ENCODE data around the gene ZNF362.
"Not testable (repeated sequence)": the region's sequence is repeated elsewhere in the genome, so short reads cannot be mapped to it uniquely, and the experiment has no call there.

ZNF362 gene

DNA sequence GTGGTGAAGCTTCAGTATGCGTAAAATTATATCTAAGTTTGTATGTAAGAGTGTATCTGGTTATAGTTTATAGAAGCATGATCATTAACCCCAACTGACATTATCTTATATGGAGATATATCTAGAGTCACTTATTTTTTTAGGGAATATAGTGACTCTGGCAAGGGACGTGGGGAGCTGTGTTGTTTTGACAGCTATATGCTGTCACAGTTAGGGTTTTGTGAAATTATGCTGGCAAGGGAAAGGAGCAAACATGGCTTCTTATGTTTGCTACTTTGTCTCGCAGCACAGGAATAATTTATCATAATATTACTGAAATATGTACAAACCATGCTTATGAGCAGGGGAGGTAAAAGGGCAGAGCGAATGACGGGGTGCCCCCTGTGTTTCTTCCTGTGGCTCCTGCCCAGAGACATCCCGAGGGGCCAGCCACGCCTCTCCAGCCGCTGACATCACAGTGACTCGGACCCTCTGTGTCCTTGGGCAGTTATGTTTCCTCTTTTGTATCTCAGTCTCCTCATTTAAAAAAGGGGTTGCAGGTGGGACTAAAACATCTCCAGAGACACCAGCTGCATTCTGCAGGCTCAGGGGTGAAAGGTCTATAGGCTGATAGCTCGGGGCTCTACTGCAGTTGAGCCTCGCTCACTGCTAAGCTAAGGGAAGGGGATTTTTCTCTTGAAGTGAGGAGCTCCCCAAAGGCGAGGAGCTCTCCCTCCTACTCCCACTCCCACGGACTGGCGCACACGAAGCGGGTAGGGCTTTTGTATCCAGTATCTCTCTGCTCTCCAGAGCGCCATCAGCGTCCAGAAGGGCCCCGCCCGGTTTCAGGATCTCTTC lies 49.7 kb downstream of the ZNF362 start:
- H3F3A ChIP-seq (ENCODE audit: control insufficient read depth, insufficient read depth): no peaks in the 10 kb centered on the region
- no peak overlapping the region for H3K4me3 ChIP-seq (ENCODE audit: low read length)
- no peaks in the 10 kb centered on the region for H3K79me2 ChIP-seq (ENCODE audit: control insufficient read depth, low read length)
- no peaks in the 10 kb centered on the region for H3K9me3 ChIP-seq (ENCODE audit: control insufficient read depth, insufficient read depth, low read length)
- no peaks in the 10 kb centered on the region for H3K9me2 ChIP-seq (replicated peaks; ENCODE audit: control insufficient read depth, low read length)
- H3K4me2 ChIP-seq (ENCODE audit: low read length): no peak overlapping the region; the same call in 1 of the 2 replicates
- no peaks in the 10 kb centered on the region for H4K20me1 ChIP-seq (ENCODE audit: control insufficient read depth, insufficient read depth, low read depth, low read length)
- H3K27me3 ChIP-seq (ENCODE audit: control insufficient read depth, low read length): no peaks in the 10 kb centered on the region
- no peak overlapping the region for H3K27ac ChIP-seq (ENCODE audit: low read depth, low read length)
- no peaks in the 10 kb centered on the region for H3K36me3 ChIP-seq (ENCODE audit: control insufficient read depth, low read length)
- peaks cover 5% of the 10 kb centered on the region; the same call in 1 of the 2 replicates for H3K4me1 ChIP-seq (ENCODE audit: control insufficient read depth, low read length)
- no peak for TF ChIP-seq EZH2phosphoT487 (IDR thresholded peaks at IDR 0.05; ENCODE audit: borderline replicate concordance, low read length)
- TF ChIP-seq, protein P1, sequence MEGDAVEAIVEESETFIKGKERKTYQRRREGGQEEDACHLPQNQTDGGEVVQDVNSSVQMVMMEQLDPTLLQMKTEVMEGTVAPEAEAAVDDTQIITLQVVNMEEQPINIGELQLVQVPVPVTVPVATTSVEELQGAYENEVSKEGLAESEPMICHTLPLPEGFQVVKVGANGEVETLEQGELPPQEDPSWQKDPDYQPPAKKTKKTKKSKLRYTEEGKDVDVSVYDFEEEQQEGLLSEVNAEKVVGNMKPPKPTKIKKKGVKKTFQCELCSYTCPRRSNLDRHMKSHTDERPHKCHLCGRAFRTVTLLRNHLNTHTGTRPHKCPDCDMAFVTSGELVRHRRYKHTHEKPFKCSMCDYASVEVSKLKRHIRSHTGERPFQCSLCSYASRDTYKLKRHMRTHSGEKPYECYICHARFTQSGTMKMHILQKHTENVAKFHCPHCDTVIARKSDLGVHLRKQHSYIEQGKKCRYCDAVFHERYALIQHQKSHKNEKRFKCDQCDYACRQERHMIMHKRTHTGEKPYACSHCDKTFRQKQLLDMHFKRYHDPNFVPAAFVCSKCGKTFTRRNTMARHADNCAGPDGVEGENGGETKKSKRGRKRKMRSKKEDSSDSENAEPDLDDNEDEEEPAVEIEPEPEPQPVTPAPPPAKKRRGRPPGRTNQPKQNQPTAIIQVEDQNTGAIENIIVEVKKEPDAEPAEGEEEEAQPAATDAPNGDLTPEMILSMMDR (IDR thresholded peaks at IDR 0.05; ENCODE audit: low read depth, low read length, poor library complexity, severe bottlenecking): no peak

DNA sequence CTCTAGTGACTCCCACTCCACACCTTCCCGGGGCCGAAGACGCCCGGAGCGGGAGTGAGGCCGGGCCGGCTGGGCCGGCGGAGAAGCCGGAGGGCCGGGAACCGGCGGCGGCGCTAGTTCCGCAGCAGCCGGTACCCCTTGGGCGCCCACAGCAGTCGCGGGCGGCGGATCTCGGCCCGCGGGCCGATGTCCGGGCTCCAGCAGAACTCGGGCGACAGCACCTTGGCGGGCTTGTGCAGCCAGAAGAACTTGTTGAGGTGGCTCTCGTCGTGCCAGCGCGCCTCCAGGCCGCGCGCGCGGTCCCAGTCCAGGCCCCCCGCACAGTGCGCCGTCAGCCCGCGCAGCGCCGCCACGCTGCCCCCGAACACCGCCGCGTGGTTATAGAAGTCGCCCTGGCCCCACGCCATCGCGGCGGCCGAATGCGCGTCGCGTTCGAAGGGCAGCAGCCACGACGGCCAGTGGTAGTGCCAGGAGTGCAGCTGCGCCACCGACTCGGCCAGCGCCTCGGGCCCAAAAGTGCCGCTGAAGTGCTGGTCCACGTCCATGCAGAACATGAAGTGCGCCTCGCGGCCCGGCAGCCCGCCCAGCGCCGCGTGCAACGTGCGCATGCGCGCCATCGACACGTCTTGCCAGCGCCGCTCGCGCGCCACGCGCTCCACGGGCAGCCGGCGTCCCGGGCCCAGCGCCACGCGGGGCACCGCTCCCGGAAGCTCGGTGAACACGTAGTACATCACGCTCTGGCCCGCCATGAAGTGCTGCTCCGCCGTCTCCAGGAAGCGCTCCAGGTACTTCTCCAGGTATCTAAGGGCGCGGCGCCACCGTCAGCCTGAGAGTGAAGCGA lies 50.6 kb downstream of the ZNF362 start:
- Histone ChIP-seq H3K9me2 (replicated peaks; ENCODE audit: control insufficient read depth, low read length) (no peaks in the 10 kb centered on the region), H3K79me2 (ENCODE audit: control insufficient read depth, low read length) (no peaks in the 10 kb centered on the region), H3K4me3 (ENCODE audit: low read length) (no peak overlapping the region), H3K4me2 (ENCODE audit: low read length) (no peak overlapping the region), H3K27ac (ENCODE audit: low read depth, low read length) (no peak overlapping the region), H3K4me1 (ENCODE audit: control insufficient read depth, low read length) (peaks cover 5% of the 10 kb centered on the region; the same call in 1 of the 2 replicates), H3K36me3 (ENCODE audit: control insufficient read depth, low read length) (no peaks in the 10 kb centered on the region), H4K20me1 (ENCODE audit: control insufficient read depth, insufficient read depth, low read depth, low read length) (no peaks in the 10 kb centered on the region), H3K9me3 (ENCODE audit: control insufficient read depth, insufficient read depth, low read length) (no peaks in the 10 kb centered on the region), H3F3A (ENCODE audit: control insufficient read depth, insufficient read depth) (no peaks in the 10 kb centered on the region), H3K27me3 (ENCODE audit: control insufficient read depth, low read length) (no peaks in the 10 kb centered on the region)
- no peak for TF ChIP-seq EZH2phosphoT487 (IDR thresholded peaks at IDR 0.05; ENCODE audit: borderline replicate concordance, low read length)
- TF ChIP-seq, protein P1 (IDR thresholded peaks at IDR 0.05; ENCODE audit: low read depth, low read length, poor library complexity, severe bottlenecking): no peak

DNA sequence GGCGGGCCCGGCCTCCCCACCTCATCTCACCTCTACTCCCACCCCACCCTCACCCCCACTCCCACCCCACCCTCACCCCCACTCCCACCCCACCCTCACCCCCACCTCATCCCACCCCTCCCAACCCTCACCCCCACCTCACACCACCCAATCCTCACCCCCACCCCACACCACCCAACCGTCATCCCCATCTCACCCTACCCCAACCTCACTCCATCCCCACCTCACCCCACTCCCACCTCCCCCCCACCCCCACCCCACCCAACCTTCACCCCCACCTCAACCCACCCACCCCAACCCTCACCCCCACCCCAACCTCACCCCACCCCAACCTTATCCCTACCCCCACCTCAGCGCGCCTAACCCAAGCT lies 51.2 kb downstream of the ZNF362 start:
- Histone ChIP-seq H3F3A (ENCODE audit: control insufficient read depth, insufficient read depth) (no peaks in the 10 kb centered on the region), H3K27me3 (ENCODE audit: control insufficient read depth, low read length) (no peaks in the 10 kb centered on the region), H3K4me2 (ENCODE audit: low read length) (no peak overlapping the region), H3K9me2 (replicated peaks; ENCODE audit: control insufficient read depth, low read length) (no peaks in the 10 kb centered on the region), H3K4me1 (ENCODE audit: control insufficient read depth, low read length) (peaks cover 5% of the 10 kb centered on the region; the same call in 1 of the 2 replicates), H4K20me1 (ENCODE audit: control insufficient read depth, insufficient read depth, low read depth, low read length) (no peaks in the 10 kb centered on the region), H3K79me2 (ENCODE audit: control insufficient read depth, low read length) (no peaks in the 10 kb centered on the region), H3K36me3 (ENCODE audit: control insufficient read depth, low read length) (no peaks in the 10 kb centered on the region), H3K4me3 (ENCODE audit: low read length) (no peak overlapping the region), H3K27ac (ENCODE audit: low read depth, low read length) (no peak overlapping the region), H3K9me3 (ENCODE audit: control insufficient read depth, insufficient read depth, low read length) (no peaks in the 10 kb centered on the region)
- TF ChIP-seq EZH2phosphoT487 (IDR thresholded peaks at IDR 0.05; ENCODE audit: borderline replicate concordance, low read length): no peak
- TF ChIP-seq, protein P1 (IDR thresholded peaks at IDR 0.05; ENCODE audit: low read depth, low read length, poor library complexity, severe bottlenecking): no peak

DNA sequence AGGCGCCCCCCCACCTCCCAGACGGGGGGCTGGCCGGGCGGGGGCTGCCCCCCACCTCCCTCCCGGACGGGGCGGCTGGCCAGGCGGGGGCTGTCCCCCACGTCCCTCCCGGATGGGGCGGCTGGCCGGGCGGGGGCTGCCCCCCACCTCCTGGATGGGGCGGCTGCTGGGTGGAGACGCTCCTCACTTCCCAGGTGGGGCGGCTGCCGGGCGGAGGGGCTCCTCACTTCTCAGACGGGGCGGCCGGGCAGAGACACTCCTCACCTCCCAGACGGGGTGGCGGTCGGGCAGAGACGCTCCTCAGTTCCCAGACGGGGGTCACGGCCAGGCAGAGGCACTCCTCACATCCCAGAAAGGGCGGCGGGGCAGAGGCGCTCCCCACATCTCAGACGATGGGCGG lies 53.1 kb downstream of the ZNF362 start:
- H3K9me2 ChIP-seq (replicated peaks; ENCODE audit: control insufficient read depth, low read length); H3K27ac ChIP-seq (ENCODE audit: low read depth, low read length); H3K9me3 ChIP-seq (ENCODE audit: control insufficient read depth, insufficient read depth, low read length); H3F3A ChIP-seq (ENCODE audit: control insufficient read depth, insufficient read depth); H3K4me2 ChIP-seq (ENCODE audit: low read length); H3K4me1 ChIP-seq (ENCODE audit: control insufficient read depth, low read length); H3K36me3 ChIP-seq (ENCODE audit: control insufficient read depth, low read length); H3K4me3 ChIP-seq (ENCODE audit: low read length); H3K27me3 ChIP-seq (ENCODE audit: control insufficient read depth, low read length); H3K79me2 ChIP-seq (ENCODE audit: control insufficient read depth, low read length); H4K20me1 ChIP-seq (ENCODE audit: control insufficient read depth, insufficient read depth, low read depth, low read length): not testable (repeated sequence)
